ENCODE measurements around the gene EGFLAM. TPM values are rescaled to one million over a fixed set of nuclear protein-coding genes. Genes with fewer than 3 reads are reported as not detected.

The EGFLAM gene
- total RNA-seq, 2 experiments from 2014 or later = not detected

DNA sequence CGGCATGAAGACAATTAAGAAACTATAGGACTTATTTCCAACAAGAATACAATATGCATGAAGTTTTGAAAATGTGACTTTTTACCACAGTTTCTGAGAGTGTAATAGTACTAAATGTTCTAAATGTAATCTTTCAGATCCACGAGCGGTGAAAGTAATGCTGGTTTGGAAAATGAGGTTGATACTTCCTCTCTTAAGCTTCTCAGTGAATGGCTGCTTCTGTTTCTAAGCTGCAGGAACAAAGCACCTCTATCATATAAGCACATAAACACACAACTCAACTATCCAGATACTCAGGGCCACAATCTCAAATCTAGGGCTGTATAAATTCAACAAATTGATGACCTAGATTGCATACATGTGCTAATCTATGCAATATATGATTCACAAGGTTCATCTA is 219.8 kb downstream of the EGFLAM start:
- intact Hi-C loops (cut with micrococcal nuclease) = no loop called here
- Mint-ChIP-seq H3K36me3 (no peaks in the 10 kb centered on the region), H3K4me3 (no peak overlapping the region), H3K27me3 (peaks cover 21% of the 10 kb centered on the region), H3K4me1 (ENCODE audit: low read depth) (no peaks in the 10 kb centered on the region), H3K9me3 (no peaks in the 10 kb centered on the region), H3K27ac (no peak overlapping the region)
- no peak for DNase-seq
- CTCF ChIA-PET = interaction anchor here (1.2 kb wide), 1 partner anchor 36 kb away, joined by 4 read pairs; no protein-coding TSS in a partner anchor
- POLR2A ChIA-PET = no interaction called here

GRCh38 chr5:38478878-38479277 is 220.5 kb downstream of the EGFLAM start:
- POLR2A ChIA-PET = no interaction called here
- H3K4me1 Mint-ChIP-seq (ENCODE audit: low read depth) = no peaks in the 10 kb centered on the region
- H3K9me3 Mint-ChIP-seq = no peaks in the 10 kb centered on the region
- CTCF ChIA-PET = interaction anchor here (1.2 to 2.5 kb wide), 2 partner anchors 37 kb away, joined by 4 to 8 read pairs; no protein-coding TSS in a partner anchor
- H3K27ac Mint-ChIP-seq = no peak overlapping the region
- DNase-seq = no peak
- no peak overlapping the region for H3K4me3 Mint-ChIP-seq
- no peaks in the 10 kb centered on the region for H3K36me3 Mint-ChIP-seq
- intact Hi-C loops (cut with micrococcal nuclease) = no loop called here
- H3K27me3 Mint-ChIP-seq = peaks cover 18% of the 10 kb centered on the region

- ChIA-PET CTCF (interaction anchor here (2.5 kb wide), 1 partner anchor 38 kb away, joined by 8 read pairs; no protein-coding TSS in a partner anchor), POLR2A (no interaction called here)
- no peaks in the 10 kb centered on the region for H3K36me3 Mint-ChIP-seq
These were observed 221.1 kb downstream of the EGFLAM start for GRCh38 chr5:38479315-38479904.

DNA sequence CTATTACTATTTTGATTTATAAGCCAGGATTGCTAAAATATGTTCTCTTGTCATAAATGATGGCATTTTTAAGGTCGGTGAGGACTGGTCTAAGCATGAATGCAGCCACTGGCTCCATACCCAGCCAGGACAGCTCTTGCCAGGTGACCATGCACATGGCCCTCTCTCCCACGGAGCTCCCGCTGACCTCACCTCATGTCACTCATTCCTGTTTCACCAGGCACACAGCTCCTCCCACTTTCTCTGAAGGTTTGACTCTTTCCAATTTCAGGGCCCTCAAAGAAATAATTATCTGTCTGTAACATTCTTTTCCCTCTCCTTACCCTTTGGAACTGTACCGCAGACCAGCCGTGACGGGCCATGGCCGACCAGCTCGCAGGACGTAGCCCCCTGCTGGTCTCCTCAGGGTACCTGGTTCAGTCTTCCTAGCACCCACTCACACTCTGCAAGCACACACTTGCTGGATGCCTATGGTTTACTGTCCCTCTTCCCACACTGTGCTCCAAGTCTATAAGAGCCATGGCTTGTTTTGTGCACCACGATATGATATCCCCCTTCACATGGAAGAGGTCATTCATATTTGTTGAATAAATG is 225.5 kb downstream of the EGFLAM start:
- ChIA-PET CTCF (interaction anchor here (1.6 kb wide), 1 partner anchor 42 kb away, joined by 4 read pairs; no protein-coding TSS in a partner anchor), POLR2A (no interaction called here)
- Mint-ChIP-seq H3K4me1 (ENCODE audit: low read depth) (peaks cover 2% of the 10 kb centered on the region), H3K27ac (no peak overlapping the region), H3K4me3 (no peak overlapping the region), H3K27me3 (peaks cover 12% of the 10 kb centered on the region), H3K36me3 (no peaks in the 10 kb centered on the region), H3K9me3 (no peaks in the 10 kb centered on the region)
- intact Hi-C loops (cut with micrococcal nuclease) = no loop called here
- no peak for DNase-seq

More at GRCh38 chr5:38479315-38479904, 221.1 kb downstream of the EGFLAM start:
- H3K9me3 Mint-ChIP-seq = no peaks in the 10 kb centered on the region
- intact Hi-C loops (cut with micrococcal nuclease) = no loop called here
- H3K4me1 Mint-ChIP-seq (ENCODE audit: low read depth) = no peaks in the 10 kb centered on the region
- no peak for DNase-seq
- H3K4me3 Mint-ChIP-seq = no peak overlapping the region
- H3K27ac Mint-ChIP-seq = no peak overlapping the region
- peaks cover 21% of the 10 kb centered on the region for H3K27me3 Mint-ChIP-seq

DNA sequence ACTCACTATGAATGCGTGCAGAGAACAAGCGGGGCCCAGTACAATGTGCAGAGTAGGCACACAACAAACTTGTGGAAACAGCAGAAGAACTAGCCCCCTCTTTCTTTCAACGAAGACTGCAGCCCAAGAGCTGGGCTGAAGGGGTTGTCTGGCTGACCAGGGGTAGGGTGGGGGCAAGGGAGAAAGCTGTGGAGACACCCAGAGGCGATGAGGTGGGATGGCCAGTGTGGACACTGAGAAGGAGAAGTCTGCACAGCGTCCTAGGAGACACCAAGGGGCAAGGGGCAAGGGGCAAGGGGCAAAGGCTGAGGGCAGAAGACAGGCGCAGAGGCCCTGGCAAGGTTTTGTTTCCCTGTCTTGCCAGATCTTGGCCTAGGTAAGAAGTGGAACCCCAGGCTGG is 235.8 kb downstream of the EGFLAM start:
- POLR2A ChIA-PET = no interaction called here
- no peaks in the 10 kb centered on the region for H3K9me3 Mint-ChIP-seq

GRCh38 chr5:38494763-38495162 is 236.4 kb downstream of the EGFLAM start:
- H3K9me3 Mint-ChIP-seq = no peaks in the 10 kb centered on the region
- no peaks in the 10 kb centered on the region for H3K4me1 Mint-ChIP-seq (ENCODE audit: low read depth)
- H3K27me3 Mint-ChIP-seq = peaks cover 11% of the 10 kb centered on the region
- H3K36me3 Mint-ChIP-seq = no peaks in the 10 kb centered on the region
- DNase-seq = no peak
- H3K27ac Mint-ChIP-seq = no peak overlapping the region
- ChIA-PET POLR2A (no interaction called here), CTCF (interaction anchor here (0.9 kb wide), 1 partner anchor 53 kb away, joined by 4 read pairs; no protein-coding TSS in a partner anchor)
- intact Hi-C loops (cut with micrococcal nuclease) = no loop called here
- H3K4me3 Mint-ChIP-seq = no peak overlapping the region

More for the DNA sequence above, 235.8 kb downstream of the EGFLAM start:
- Mint-ChIP-seq H3K4me3 (no peak overlapping the region), H3K36me3 (no peaks in the 10 kb centered on the region), H3K27me3 (peaks cover 11% of the 10 kb centered on the region), H3K4me1 (ENCODE audit: low read depth) (no peaks in the 10 kb centered on the region), H3K27ac (no peak overlapping the region)
- intact Hi-C loops (cut with micrococcal nuclease) = no loop called here
- CTCF ChIA-PET = interaction anchor here (0.9 kb wide), 1 partner anchor 52 kb away, joined by 4 read pairs; no protein-coding TSS in a partner anchor
- no peak for DNase-seq

GRCh38 chr5:38497946-38498345 is 239.6 kb downstream of the EGFLAM start:
- CTCF ChIA-PET = no interaction called here
- intact Hi-C loops (cut with micrococcal nuclease) = no loop called here

DNA sequence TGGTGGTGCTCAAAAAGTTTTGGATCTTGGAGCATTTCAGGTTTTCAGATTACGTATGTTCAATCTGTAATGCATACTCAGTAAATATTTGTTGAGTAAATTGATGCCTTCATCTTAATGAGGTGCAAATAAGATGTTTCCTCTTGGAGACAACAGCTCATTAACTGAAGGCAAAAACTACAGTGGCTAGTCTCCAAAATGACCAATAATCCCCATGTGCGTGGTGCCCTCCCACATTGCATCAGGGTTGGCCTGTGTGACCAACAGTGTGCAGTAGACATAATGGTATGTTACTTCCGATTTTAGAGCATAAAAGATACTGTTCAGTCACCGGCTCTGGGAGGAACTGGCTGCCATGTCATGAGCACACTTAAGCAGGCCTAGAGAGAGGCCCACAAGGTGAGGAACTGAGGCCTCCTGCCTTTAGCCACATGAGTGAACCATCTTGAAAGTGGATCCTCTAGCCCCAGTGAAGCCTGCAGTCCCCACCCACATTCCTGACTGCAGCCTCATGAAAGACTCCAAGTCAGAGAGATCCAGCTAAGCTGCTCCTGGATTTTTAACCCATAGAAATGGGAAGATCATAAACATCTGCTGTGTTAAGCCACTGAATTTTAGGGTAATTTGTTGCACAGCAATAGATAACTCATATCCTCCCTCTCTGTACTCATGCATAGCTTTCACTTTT is 242.4 kb downstream of the EGFLAM start:
- H3K4me3 Mint-ChIP-seq = no peak overlapping the region
- DNase-seq = no peak
- POLR2A ChIA-PET = no interaction called here
- no peaks in the 10 kb centered on the region for H3K4me1 Mint-ChIP-seq (ENCODE audit: low read depth)
- no peaks in the 10 kb centered on the region for H3K9me3 Mint-ChIP-seq
- no peaks in the 10 kb centered on the region for H3K36me3 Mint-ChIP-seq
- H3K27me3 Mint-ChIP-seq = no peaks in the 10 kb centered on the region
- CTCF ChIA-PET = interaction anchor here (2.3 kb wide), 1 partner anchor 59 kb away, joined by 5 read pairs; no protein-coding TSS in a partner anchor
- intact Hi-C loops (cut with micrococcal nuclease) = no loop called here
- no peak overlapping the region for H3K27ac Mint-ChIP-seq

More at GRCh38 chr5:38497946-38498345, 239.6 kb downstream of the EGFLAM start:
- POLR2A ChIA-PET = no interaction called here
- H3K27me3 Mint-ChIP-seq = no peaks in the 10 kb centered on the region
- no peak overlapping the region for H3K27ac Mint-ChIP-seq
- H3K9me3 Mint-ChIP-seq = no peaks in the 10 kb centered on the region
- no peaks in the 10 kb centered on the region for H3K36me3 Mint-ChIP-seq
- no peaks in the 10 kb centered on the region for H3K4me1 Mint-ChIP-seq (ENCODE audit: low read depth)
- no peak for DNase-seq
- no peak overlapping the region for H3K4me3 Mint-ChIP-seq

GRCh38 chr5:38506302-38506701 is 247.9 kb downstream of the EGFLAM start:
- Mint-ChIP-seq H3K36me3 (no peaks in the 10 kb centered on the region), H3K9me3 (no peaks in the 10 kb centered on the region), H3K4me3 (no peak overlapping the region), H3K27ac (no peak overlapping the region), H3K27me3 (peaks cover 3% of the 10 kb centered on the region), H3K4me1 (ENCODE audit: low read depth) (no peaks in the 10 kb centered on the region)
- intact Hi-C loops (cut with micrococcal nuclease) = no loop called here
- no peak for DNase-seq
- ChIA-PET CTCF (interaction anchor here (0.6 to 2.1 kb wide), 2 partner anchors 33 to 65 kb away, joined by 4 to 8 read pairs; no protein-coding TSS in a partner anchor), POLR2A (no interaction called here)

DNA sequence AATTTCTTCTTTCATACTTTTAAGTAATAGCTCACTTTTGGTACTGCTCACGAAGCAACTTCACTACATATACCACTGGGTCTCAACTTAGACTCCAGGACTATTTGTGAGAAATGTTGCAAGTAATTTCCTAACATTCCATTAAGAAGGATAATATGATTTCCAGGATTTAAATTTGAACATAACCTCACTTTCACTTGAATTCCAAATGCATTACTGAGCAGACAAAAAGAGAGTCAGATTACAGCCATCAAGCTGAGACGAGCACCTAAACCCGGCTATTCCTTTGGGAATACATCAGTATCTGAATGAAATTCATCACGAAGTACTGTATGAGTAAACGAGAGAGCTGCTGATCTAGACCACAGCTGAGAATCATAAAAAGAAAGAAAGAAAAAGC is 250.8 kb downstream of the EGFLAM start:
- POLR2A ChIA-PET = no interaction called here
- intact Hi-C loops (cut with micrococcal nuclease) = no loop called here
- Mint-ChIP-seq H3K4me3 (no peak overlapping the region), H3K27me3 (peaks cover 7% of the 10 kb centered on the region), H3K4me1 (ENCODE audit: low read depth) (no peaks in the 10 kb centered on the region), H3K9me3 (no peaks in the 10 kb centered on the region), H3K27ac (no peak overlapping the region), H3K36me3 (no peaks in the 10 kb centered on the region)
- CTCF ChIA-PET = interaction anchor here (1.0 kb wide), 1 partner anchor 68 kb away, joined by 4 read pairs; no protein-coding TSS in a partner anchor
- DNase-seq = no peak
